Measurements from ENCODE around the gene RMND1. TPM values are rescaled to one million over a fixed set of nuclear protein-coding genes. Genes with fewer than 3 reads are reported as not detected.

The RMND1 gene
- total and polyA plus RNA-seq, 9 of the 15 experiments (the other 6 are each of a cell fraction or from before 2014, with no cell fraction given) = 26.9 to 47.8 (median 36.2) TPM

GRCh38 chr6:151437401-151437800 lies 14.5 kb downstream of the RMND1 start:
- peaks cover 51% of the 10 kb centered on the region for H3K36me3 ChIP-seq (ENCODE audit: control insufficient read depth, insufficient read depth, low read length)
- no peak overlapping the region for H3K4me2 ChIP-seq (ENCODE audit: insufficient read depth, low read length)
- ATAC-seq (no peak), FAIRE-seq (no peak), DNase-seq (ENCODE audit: extremely low read depth in 1 of 4, low spot score in 3 of 4) (no peak)
- no peaks in the 10 kb centered on the region; a peak in 1 of 5 replicates for H3K4me1 ChIP-seq (replicated peaks in 1 of 2; ENCODE audit: control insufficient read depth in 2 of 2, insufficient read depth in 2 of 2, low read length in 2 of 2)
- H4K20me1 ChIP-seq (replicated peaks; ENCODE audit: control insufficient read depth, insufficient read depth, low read length) = no peaks in the 10 kb centered on the region
- no peak overlapping the region for H2AFZ ChIP-seq (ENCODE audit: low read depth, low read length)
- H3K27ac ChIP-seq (ENCODE audit: extremely low read depth, low read depth, low read length) = no peak overlapping the region
- no TSS peak for BruUV-seq (replicated peaks)
- no peaks in the 10 kb centered on the region for H3K27me3 ChIP-seq (ENCODE audit: control insufficient read depth in 2 of 2, insufficient read depth in 2 of 2, low read length in 2 of 2)
- peaks cover 51% of the 10 kb centered on the region; the same call in 2 of the 3 replicates for H3K79me2 ChIP-seq (ENCODE audit: control insufficient read depth, insufficient read depth, low read length)
- no peak overlapping the region for H3K4me3 ChIP-seq
- no peak overlapping the region for H3K9ac ChIP-seq (ENCODE audit: insufficient read depth in 1 of 2, low read depth in 2 of 2, low read length in 2 of 2)
- in situ Hi-C loops (cut with MboI) = no loop called here
- CTCF ChIA-PET (ENCODE audit: low intra/inter-chr PET ratio) = no interaction called here
- H3K9me3 ChIP-seq (replicated peaks; ENCODE audit: control insufficient read depth, insufficient read depth, low read depth, low read length) = no peaks in the 10 kb centered on the region
- TF ChIP-seq RBM15 (IDR thresholded peaks at IDR 0.05; ENCODE audit: insufficient read depth, low read length) (no peak), RFX7 (CRISPR knock-in tag; IDR thresholded peaks at IDR 0.05) (no peak), EHMT2 (IDR thresholded peaks at IDR 0.05) (no peak), NEUROD1 (IDR thresholded peaks at IDR 0.05; ENCODE audit: borderline replicate concordance, low read depth, low read length, partially characterized antibody) (no peak), ZNF12 (CRISPR knock-in tag; IDR thresholded peaks at IDR 0.05) (no peak), ETV1 (tag; conservative IDR thresholded peaks at IDR 0.05; ENCODE audit: low read depth) (no peak), POLR2A (conservative IDR thresholded peaks at IDR 0.05) (no peak), ZNF436 (CRISPR knock-in tag; IDR thresholded peaks at IDR 0.05) (no peak), THRA (IDR thresholded peaks at IDR 0.05) (no peak), RBBP5 (IDR thresholded peaks at IDR 0.05; ENCODE audit: borderline replicate concordance, insufficient read depth, low read length, poor library complexity, severe bottlenecking) (no peak)
- POLR2A ChIA-PET = interaction anchor here (1.9 kb wide), 1 partner anchor 14 kb away, joined by 5 read pairs; the partner anchor contains the start of gene RMND1
- intact Hi-C loops (cut with micrococcal nuclease) = no loop called here
- no peaks in the 10 kb centered on the region for H3K9me1 ChIP-seq (ENCODE audit: control insufficient read depth, insufficient read depth, low read length)

All from K562 (cell line).